Vagina (tissue), 2 donors: Measurements from ENCODE around the gene CNTN1.

Experiments
- POLR2AphosphoS5 ChIP-seq, 2 donors: sonication (generic); formaldehyde crosslinking; IDR thresholded peaks; one replicate each; pipeline ENCODE4 v1.9.0; 2017; ENCODE audit warnings: antibody characterized with exemption in 2 of 2, mild to moderate bottlenecking in 2 of 2, low read depth in 1 of 2; ENCODE audit not compliant: insufficient read depth in 1 of 2
- TF ChIP-seq, protein P1 (sequence below), 3 experiments: fragments of 450-650 bp in 2 of 3; fragments of 200-600 bp in 1 of 3; sonication (generic) in 1 of 3; IDR thresholded peaks; one replicate each; pipeline ENCODE4 v1.5.1; 2017 to 2019; ENCODE audit warnings: antibody characterized with exemption in 3 of 3, mild to moderate bottlenecking in 2 of 3, moderate library complexity in 2 of 3

GRCh38 chr12:40853221-40853620, 161.0 kb downstream of the CNTN1 start:
- TF ChIP-seq, protein P1, sequence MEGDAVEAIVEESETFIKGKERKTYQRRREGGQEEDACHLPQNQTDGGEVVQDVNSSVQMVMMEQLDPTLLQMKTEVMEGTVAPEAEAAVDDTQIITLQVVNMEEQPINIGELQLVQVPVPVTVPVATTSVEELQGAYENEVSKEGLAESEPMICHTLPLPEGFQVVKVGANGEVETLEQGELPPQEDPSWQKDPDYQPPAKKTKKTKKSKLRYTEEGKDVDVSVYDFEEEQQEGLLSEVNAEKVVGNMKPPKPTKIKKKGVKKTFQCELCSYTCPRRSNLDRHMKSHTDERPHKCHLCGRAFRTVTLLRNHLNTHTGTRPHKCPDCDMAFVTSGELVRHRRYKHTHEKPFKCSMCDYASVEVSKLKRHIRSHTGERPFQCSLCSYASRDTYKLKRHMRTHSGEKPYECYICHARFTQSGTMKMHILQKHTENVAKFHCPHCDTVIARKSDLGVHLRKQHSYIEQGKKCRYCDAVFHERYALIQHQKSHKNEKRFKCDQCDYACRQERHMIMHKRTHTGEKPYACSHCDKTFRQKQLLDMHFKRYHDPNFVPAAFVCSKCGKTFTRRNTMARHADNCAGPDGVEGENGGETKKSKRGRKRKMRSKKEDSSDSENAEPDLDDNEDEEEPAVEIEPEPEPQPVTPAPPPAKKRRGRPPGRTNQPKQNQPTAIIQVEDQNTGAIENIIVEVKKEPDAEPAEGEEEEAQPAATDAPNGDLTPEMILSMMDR (IDR thresholded peaks at IDR 0.05): no peak
- TF ChIP-seq POLR2AphosphoS5 (IDR thresholded peaks at IDR 0.05; ENCODE audit: insufficient read depth in 1 of 2, low read depth in 1 of 2): no peak
